DOHH2 (cell line): ENCODE results near the gene PDE10A.
"Not testable (repeated sequence)": the region's sequence is repeated elsewhere in the genome, so short reads cannot be mapped to it uniquely, and the experiment has no call there.

ENCODE experiments used
- H3F3A ChIP-seq: fragments of 200-600 bp; sonication (generic), shearing (Covaris generic); 2 replicates; pipeline ENCODE4 v1.6.0; 2016; ENCODE audit warnings: antibody characterized with exemption, mild to moderate bottlenecking; ENCODE audit not compliant: control insufficient read depth, insufficient read depth
- H3K27ac ChIP-seq: fragments of 200-600 bp; sonication (generic); 2 replicates; pipeline ENCODE4 v1.5.1; 2014; ENCODE audit warnings: low read depth, mild to moderate bottlenecking, low read length, moderate library complexity
- H3K27me3 ChIP-seq: fragments of 200-600 bp; sonication (generic); 2 replicates; pipeline ENCODE4 v1.6.1; 2014; ENCODE audit warnings: mild to moderate bottlenecking, low read length, mixed read lengths; ENCODE audit not compliant: control insufficient read depth
- H3K36me3 ChIP-seq: fragments of 200-600 bp; sonication (generic); 2 replicates; pipeline ENCODE4 v1.6.1; 2014; ENCODE audit warnings: mild to moderate bottlenecking, low read length, moderate library complexity, mixed read lengths; ENCODE audit not compliant: control insufficient read depth
- H3K4me1 ChIP-seq: fragments of 200-600 bp; sonication (generic); 2 replicates; pipeline ENCODE4 v1.6.1; 2014; ENCODE audit warnings: mild to moderate bottlenecking, low read length, mixed read lengths; ENCODE audit not compliant: control insufficient read depth
- H3K4me2 ChIP-seq: fragments of 200-600 bp; sonication (generic); 2 replicates; pipeline ENCODE4 v1.6.0; 2014; ENCODE audit warnings: mild to moderate bottlenecking, low read length, moderate library complexity
- H3K4me3 ChIP-seq: fragments of 200-600 bp; sonication (generic); 2 replicates; pipeline ENCODE4 v1.5.1; 2014; ENCODE audit warnings: mild to moderate bottlenecking, low read length, mixed read lengths
- H3K79me2 ChIP-seq: fragments of 200-600 bp; sonication (generic); 2 replicates; pipeline ENCODE4 v1.6.1; 2014; ENCODE audit warnings: mild to moderate bottlenecking, low read length, mixed read lengths; ENCODE audit not compliant: control insufficient read depth
- H3K9me2 ChIP-seq: fragments of 200-600 bp; sonication (generic); replicated peaks from 2 replicates; pipeline ENCODE4 v1.6.1; 2014; ENCODE audit warnings: mild to moderate bottlenecking, low read length, mixed read lengths; ENCODE audit not compliant: control insufficient read depth
- H3K9me3 ChIP-seq: fragments of 200-600 bp; sonication (generic); 2 replicates; pipeline ENCODE4 v1.6.1; 2014; ENCODE audit warnings: antibody characterized with exemption, low read length, mixed read lengths; ENCODE audit not compliant: control insufficient read depth, insufficient read depth
- H4K20me1 ChIP-seq: fragments of 200-600 bp; sonication (generic); 2 replicates; pipeline ENCODE4 v1.6.0; 2014; ENCODE audit warnings: low read depth, mild to moderate bottlenecking, antibody characterized with exemption, low read length, moderate library complexity; ENCODE audit not compliant: control insufficient read depth, insufficient read depth
- EZH2phosphoT487 ChIP-seq: fragments of 200-600 bp; sonication (generic); IDR thresholded peaks from 2 replicates; pipeline ENCODE4 v1.6.1; 2017; ENCODE audit warnings: borderline replicate concordance, mild to moderate bottlenecking, antibody characterized with exemption, low read length, moderate library complexity, mixed read lengths
- TF ChIP-seq, protein P1 (sequence below): fragments of 200-600 bp; sonication (generic); IDR thresholded peaks from one replicate; pipeline ENCODE4 v1.5.1; 2014; ENCODE audit warnings: antibody characterized with exemption, mild to moderate bottlenecking, low read depth, low read length; ENCODE audit not compliant: poor library complexity, severe bottlenecking

Gene PDE10A

DNA sequence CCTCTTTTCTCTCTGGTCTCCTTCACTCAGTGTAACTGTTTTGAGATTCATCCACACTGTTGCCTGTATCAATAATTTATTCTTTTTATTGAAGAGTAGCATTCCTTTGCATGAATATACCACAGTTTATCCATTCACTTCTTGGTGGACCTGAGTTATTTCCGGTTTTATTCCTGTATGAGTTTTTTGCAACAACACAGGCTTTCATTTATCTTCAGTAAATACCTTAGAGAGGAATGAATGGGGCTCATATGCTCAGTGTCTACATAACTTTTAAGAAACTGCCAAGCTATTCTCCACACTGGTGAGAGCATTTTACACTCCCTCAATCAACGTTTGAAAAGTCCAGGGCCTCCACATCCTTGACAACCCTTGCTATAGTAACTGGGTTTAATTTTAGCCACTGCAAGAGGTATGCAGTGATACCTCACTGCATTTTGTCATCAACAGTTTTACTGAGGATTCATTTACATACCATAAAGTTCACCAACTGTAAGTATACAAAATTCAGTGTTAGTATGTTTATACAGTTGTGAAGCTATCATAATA, 154.6 kb downstream of the PDE10A start:
- Histone ChIP-seq H3K27me3 (no peaks in the 10 kb centered on the region), H3K4me1 (no peaks in the 10 kb centered on the region), H3K4me2 (no peak overlapping the region), H3K9me2 (no peaks in the 10 kb centered on the region), H4K20me1 (no peaks in the 10 kb centered on the region), H3K27ac (no peak overlapping the region), H3F3A (no peaks in the 10 kb centered on the region), H3K9me3 (no peaks in the 10 kb centered on the region), H3K36me3 (no peaks in the 10 kb centered on the region), H3K79me2 (no peaks in the 10 kb centered on the region), H3K4me3 (no peak overlapping the region)
- TF ChIP-seq, protein P1, sequence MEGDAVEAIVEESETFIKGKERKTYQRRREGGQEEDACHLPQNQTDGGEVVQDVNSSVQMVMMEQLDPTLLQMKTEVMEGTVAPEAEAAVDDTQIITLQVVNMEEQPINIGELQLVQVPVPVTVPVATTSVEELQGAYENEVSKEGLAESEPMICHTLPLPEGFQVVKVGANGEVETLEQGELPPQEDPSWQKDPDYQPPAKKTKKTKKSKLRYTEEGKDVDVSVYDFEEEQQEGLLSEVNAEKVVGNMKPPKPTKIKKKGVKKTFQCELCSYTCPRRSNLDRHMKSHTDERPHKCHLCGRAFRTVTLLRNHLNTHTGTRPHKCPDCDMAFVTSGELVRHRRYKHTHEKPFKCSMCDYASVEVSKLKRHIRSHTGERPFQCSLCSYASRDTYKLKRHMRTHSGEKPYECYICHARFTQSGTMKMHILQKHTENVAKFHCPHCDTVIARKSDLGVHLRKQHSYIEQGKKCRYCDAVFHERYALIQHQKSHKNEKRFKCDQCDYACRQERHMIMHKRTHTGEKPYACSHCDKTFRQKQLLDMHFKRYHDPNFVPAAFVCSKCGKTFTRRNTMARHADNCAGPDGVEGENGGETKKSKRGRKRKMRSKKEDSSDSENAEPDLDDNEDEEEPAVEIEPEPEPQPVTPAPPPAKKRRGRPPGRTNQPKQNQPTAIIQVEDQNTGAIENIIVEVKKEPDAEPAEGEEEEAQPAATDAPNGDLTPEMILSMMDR = no peak
- TF ChIP-seq EZH2phosphoT487 = no peak

DNA sequence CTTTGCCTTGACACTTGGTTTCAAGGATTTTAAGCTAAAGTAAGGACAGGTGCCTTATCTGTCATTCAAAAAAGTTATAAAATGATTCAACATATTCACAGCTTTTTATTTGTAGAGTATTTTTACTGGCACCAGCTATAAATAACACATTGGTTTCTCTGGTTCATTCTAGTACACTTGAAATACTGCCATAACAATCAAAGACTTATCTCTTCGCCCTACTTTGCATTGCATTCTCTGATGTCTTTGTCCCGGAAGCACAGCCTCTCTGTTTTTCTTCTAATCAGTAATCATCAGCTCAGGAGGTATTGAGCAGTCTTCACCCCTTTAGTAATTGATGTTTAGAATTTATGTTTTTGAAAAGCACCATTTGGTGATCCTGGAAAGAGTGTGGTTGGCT, 156.4 kb downstream of the PDE10A start:
- Histone ChIP-seq H4K20me1 (no peaks in the 10 kb centered on the region), H3K9me2 (no peaks in the 10 kb centered on the region), H3K4me3 (no peak overlapping the region), H3K4me2 (no peak overlapping the region), H3K36me3 (no peaks in the 10 kb centered on the region), H3K27me3 (no peaks in the 10 kb centered on the region), H3K27ac (no peak overlapping the region), H3F3A (no peaks in the 10 kb centered on the region), H3K79me2 (no peaks in the 10 kb centered on the region), H3K9me3 (no peaks in the 10 kb centered on the region), H3K4me1 (no peaks in the 10 kb centered on the region)
- TF ChIP-seq EZH2phosphoT487 = no peak
- TF ChIP-seq, protein P1 = no peak

DNA sequence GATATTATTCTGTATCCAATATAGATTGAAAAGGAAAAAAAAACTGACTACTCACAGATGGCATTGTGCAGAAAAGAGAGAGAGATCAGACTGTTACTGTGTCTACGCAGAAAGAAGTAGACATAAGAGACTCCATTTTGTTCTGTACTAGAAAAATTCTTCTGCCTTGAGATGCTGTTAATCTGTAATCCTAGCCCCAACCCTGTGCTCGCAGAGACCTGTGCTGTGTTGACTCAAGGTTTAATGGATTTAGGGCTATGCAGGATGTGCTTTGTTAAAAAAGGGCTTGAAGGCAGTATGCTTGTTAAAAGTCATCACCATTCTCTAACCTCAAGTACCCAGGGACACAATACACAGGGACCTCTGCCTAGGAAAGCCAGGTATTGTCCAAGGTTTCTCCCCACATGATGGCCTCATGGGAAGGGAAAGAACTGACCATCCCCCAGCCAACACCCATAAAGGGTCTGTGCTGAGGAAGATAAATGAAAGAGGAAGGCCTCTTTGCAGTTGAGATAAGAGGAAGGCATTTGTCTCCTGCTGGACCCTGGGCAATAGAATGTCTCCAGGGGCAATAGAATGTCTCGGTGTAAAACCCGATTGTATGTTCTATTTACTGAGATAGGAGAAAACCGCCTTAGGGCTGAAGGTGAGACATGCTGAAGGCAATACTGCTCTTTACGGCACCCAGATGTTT, 162.7 kb downstream of the PDE10A start:
- not testable (repeated sequence) for H3K27me3 ChIP-seq, H3K9me2 ChIP-seq, H3K27ac ChIP-seq, H3K4me3 ChIP-seq, H3K4me1 ChIP-seq, H3K4me2 ChIP-seq, H3K36me3 ChIP-seq, H3K9me3 ChIP-seq, H3K79me2 ChIP-seq, H3F3A ChIP-seq, H4K20me1 ChIP-seq

DNA sequence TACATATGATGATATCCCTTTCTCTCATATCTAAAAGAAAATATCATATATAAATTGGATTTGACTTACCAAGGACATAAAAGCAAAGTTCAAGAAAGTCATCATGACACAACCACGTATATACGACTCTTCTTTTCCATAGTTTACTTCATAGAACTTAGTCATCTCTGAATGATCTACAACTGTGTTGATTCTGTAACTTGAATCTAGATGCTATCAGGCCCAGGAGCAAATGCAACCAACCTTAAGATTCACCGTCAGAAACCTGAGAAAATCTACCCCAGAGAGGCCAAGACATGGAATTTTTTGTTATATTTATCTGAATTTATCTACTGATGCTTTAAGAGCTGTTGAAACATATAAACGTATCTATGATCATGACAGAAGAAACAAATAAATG, 165.6 kb downstream of the PDE10A start:
- H3F3A ChIP-seq = no peaks in the 10 kb centered on the region
- no peaks in the 10 kb centered on the region for H3K79me2 ChIP-seq
- no peaks in the 10 kb centered on the region for H3K27me3 ChIP-seq
- no peak overlapping the region for H3K4me2 ChIP-seq
- H3K9me3 ChIP-seq = no peaks in the 10 kb centered on the region
- TF ChIP-seq EZH2phosphoT487 = no peak
- TF ChIP-seq, protein P1 = no peak
- H3K27ac ChIP-seq = no peak overlapping the region
- H3K9me2 ChIP-seq = no peaks in the 10 kb centered on the region
- no peaks in the 10 kb centered on the region for H4K20me1 ChIP-seq
- H3K36me3 ChIP-seq = no peaks in the 10 kb centered on the region
- no peak overlapping the region for H3K4me3 ChIP-seq
- peaks cover 5% of the 10 kb centered on the region; the same call in 1 of the 2 replicates for H3K4me1 ChIP-seq
